HG02623 (cell line): ENCODE results near the gene BTNL2.

Experiments used
- ATAC-seq: cut with Tn5 transposase; IDR thresholded peaks from one replicate; pipeline ENCODE4 v1.9.1; 2021; ENCODE audit warnings: moderate library complexity; ENCODE audit not compliant: unreplicated experiment

BTNL2 gene

GRCh38 chr6:32415521-32416019, 8.6 kb upstream of the BTNL2 start:
- ATAC-seq = no peak

GRCh38 chr6:32413427-32414047, 6.6 kb upstream of the BTNL2 start:
- no peak for ATAC-seq

- no peak for ATAC-seq
These were observed 4.8 kb upstream of the BTNL2 start for GRCh38 chr6:32411566-32412327.

- no peak for ATAC-seq
These were observed 3.9 kb upstream of the BTNL2 start for GRCh38 chr6:32410906-32411305.

- ATAC-seq = no peak
These were observed 784 bp downstream of the BTNL2 start for GRCh38 chr6:32406197-32406596.

GRCh38 chr6:32405656-32406055, 1.3 kb downstream of the BTNL2 start:
- ATAC-seq = no peak

- no peak for ATAC-seq
These were observed 4.2 kb downstream of the BTNL2 start for GRCh38 chr6:32402812-32403211.

- ATAC-seq = no peak
These were observed 5.6 kb downstream of the BTNL2 start for GRCh38 chr6:32401284-32401963.

GRCh38 chr6:32397252-32397920, 9.6 kb downstream of the BTNL2 start:
- ATAC-seq = peak; percentile 81

- ATAC-seq = no peak
These were observed 11.0 kb downstream of the BTNL2 start for GRCh38 chr6:32396028-32396427.

GRCh38 chr6:32393665-32394420, 13.1 kb downstream of the BTNL2 start:
- ATAC-seq = no peak

- ATAC-seq = no peak
These were observed 15.5 kb downstream of the BTNL2 start for GRCh38 chr6:32391505-32391904.

- ATAC-seq = no peak
These were observed 19.2 kb downstream of the BTNL2 start for GRCh38 chr6:32387589-32388340.

- ATAC-seq = no peak
These were observed 20.9 kb downstream of the BTNL2 start for GRCh38 chr6:32386040-32386439.

- ATAC-seq = no peak
These were observed 24.1 kb downstream of the BTNL2 start for GRCh38 chr6:32382757-32383420.

- ATAC-seq = no peak
These were observed 27.4 kb downstream of the BTNL2 start for GRCh38 chr6:32379545-32379944.

- no peak for ATAC-seq
These were observed 31.0 kb downstream of the BTNL2 start for GRCh38 chr6:32375739-32376529.

- no peak for ATAC-seq
These were observed 35.2 kb downstream of the BTNL2 start, which contains the start of gene TSBP1 for GRCh38 chr6:32371803-32372202. Gene TSBP1 (minus strand): TSS chr6:32371903. CDS start chr6:32371706, 197 bp downstream.
